T-helper 2 cell treated with Interferon-gamma antibody and Interleukin-4, amounts not matched to agents 5 μg/mL and 100 μg/mL, for 36 hours (primary cell): ENCODE measurements around the gene DYNAP.

Experiments used
- DNase-seq: peaks from one replicate; pipeline ENCODE4 v3.0.0; 2021; ENCODE audit warnings: low spot score
- H3K27ac Mint-ChIP-seq: one replicate; pipeline ENCODE4 v1.8.0; 2021; ENCODE audit warnings: mild to moderate bottlenecking, mixed read lengths
- H3K27me3 Mint-ChIP-seq: one replicate; pipeline ENCODE4 v1.8.0; 2021; ENCODE audit warnings: low read depth, mixed read lengths
- H3K36me3 Mint-ChIP-seq: one replicate; pipeline ENCODE4 v1.8.0; 2021; ENCODE audit warnings: low read depth, mixed read lengths
- H3K4me1 Mint-ChIP-seq: one replicate; pipeline ENCODE4 v1.8.0; 2021; ENCODE audit warnings: low read depth, mixed read lengths
- H3K4me3 Mint-ChIP-seq: one replicate; pipeline ENCODE4 v1.8.0; 2022; ENCODE audit warnings: mild to moderate bottlenecking, moderate library complexity, mixed read lengths
- H3K9me3 Mint-ChIP-seq: one replicate; pipeline ENCODE4 v1.8.0; 2021; ENCODE audit warnings: mixed read lengths

The DYNAP gene

GRCh38 chr18:54590945-54591344, at the start of gene DYNAP:
Gene DYNAP, plus strand, starts transcription at chr18:54591245. Its CDS starts 38 bp downstream, at chr18:54591283.
- DNase-seq = no peak
- no peaks in the 10 kb centered on the region for H3K36me3 Mint-ChIP-seq
- no peak within 1 kb of the TSS for H3K27ac Mint-ChIP-seq
- H3K4me1 Mint-ChIP-seq = no peaks in the 10 kb centered on the region
- no peaks in the 10 kb centered on the region for H3K9me3 Mint-ChIP-seq
- peaks cover 7% of the 10 kb centered on the region for H3K27me3 Mint-ChIP-seq
- no peak within 1 kb of the TSS for H3K4me3 Mint-ChIP-seq

- H3K4me3 Mint-ChIP-seq = no peak overlapping the region
- no peaks in the 10 kb centered on the region for H3K4me1 Mint-ChIP-seq
- no peaks in the 10 kb centered on the region for H3K36me3 Mint-ChIP-seq
- DNase-seq = no peak
- no peaks in the 10 kb centered on the region for H3K27me3 Mint-ChIP-seq
- peaks cover 4% of the 10 kb centered on the region for H3K9me3 Mint-ChIP-seq
- H3K27ac Mint-ChIP-seq = no peak overlapping the region
Measured at GRCh38 chr18:54551590-54551989, 39.5 kb upstream of the DYNAP start.

GRCh38 chr18:54555286-54555685, 35.8 kb upstream of the DYNAP start:
- H3K27ac Mint-ChIP-seq = no peak overlapping the region
- H3K4me1 Mint-ChIP-seq = no peaks in the 10 kb centered on the region
- H3K27me3 Mint-ChIP-seq = no peaks in the 10 kb centered on the region
- peaks cover 4% of the 10 kb centered on the region for H3K9me3 Mint-ChIP-seq
- H3K36me3 Mint-ChIP-seq = no peaks in the 10 kb centered on the region
- no peak for DNase-seq
- no peak overlapping the region for H3K4me3 Mint-ChIP-seq

- Mint-ChIP-seq H3K4me1 (no peaks in the 10 kb centered on the region), H3K4me3 (no peak overlapping the region), H3K27me3 (no peaks in the 10 kb centered on the region)
Measured at GRCh38 chr18:54555996-54556395, 35.0 kb upstream of the DYNAP start.

GRCh38 chr18:54557958-54558357, 33.1 kb upstream of the DYNAP start:
- no peaks in the 10 kb centered on the region for H3K9me3 Mint-ChIP-seq
- H3K4me1 Mint-ChIP-seq = no peaks in the 10 kb centered on the region
- no peaks in the 10 kb centered on the region for H3K36me3 Mint-ChIP-seq
- no peaks in the 10 kb centered on the region for H3K27me3 Mint-ChIP-seq
- no peak for DNase-seq
- H3K27ac Mint-ChIP-seq = no peak overlapping the region
- H3K4me3 Mint-ChIP-seq = no peak overlapping the region

More at GRCh38 chr18:54555996-54556395, 35.0 kb upstream of the DYNAP start:
- H3K9me3 Mint-ChIP-seq = peaks cover 4% of the 10 kb centered on the region
- no peak for DNase-seq
- no peak overlapping the region for H3K27ac Mint-ChIP-seq
- no peaks in the 10 kb centered on the region for H3K36me3 Mint-ChIP-seq

GRCh38 chr18:54558609-54559585, 32.1 kb upstream of the DYNAP start:
- Mint-ChIP-seq H3K4me3 (no peak overlapping the region), H3K4me1 (no peaks in the 10 kb centered on the region), H3K27me3 (no peaks in the 10 kb centered on the region), H3K27ac (no peak overlapping the region), H3K9me3 (no peaks in the 10 kb centered on the region), H3K36me3 (no peaks in the 10 kb centered on the region)
- no peak for DNase-seq

- no peak overlapping the region for H3K4me3 Mint-ChIP-seq
- H3K36me3 Mint-ChIP-seq = no peaks in the 10 kb centered on the region
- no peak overlapping the region for H3K27ac Mint-ChIP-seq
- no peaks in the 10 kb centered on the region for H3K27me3 Mint-ChIP-seq
- no peaks in the 10 kb centered on the region for H3K4me1 Mint-ChIP-seq
- H3K9me3 Mint-ChIP-seq = no peaks in the 10 kb centered on the region
- no peak for DNase-seq
Measured at GRCh38 chr18:54561706-54562267, 29.3 kb upstream of the DYNAP start.

GRCh38 chr18:54580202-54580729, 10.8 kb upstream of the DYNAP start:
- Mint-ChIP-seq H3K27ac (no peak overlapping the region), H3K27me3 (no peaks in the 10 kb centered on the region), H3K36me3 (no peaks in the 10 kb centered on the region), H3K4me1 (no peaks in the 10 kb centered on the region), H3K4me3 (no peak overlapping the region), H3K9me3 (no peaks in the 10 kb centered on the region)
- no peak for DNase-seq

GRCh38 chr18:54584065-54584464, 7.0 kb upstream of the DYNAP start:
- H3K27ac Mint-ChIP-seq = no peak overlapping the region
- H3K4me1 Mint-ChIP-seq = no peaks in the 10 kb centered on the region
- DNase-seq = no peak
- H3K4me3 Mint-ChIP-seq = no peak overlapping the region
- no peaks in the 10 kb centered on the region for H3K36me3 Mint-ChIP-seq
- H3K9me3 Mint-ChIP-seq = no peaks in the 10 kb centered on the region
- H3K27me3 Mint-ChIP-seq = no peaks in the 10 kb centered on the region

- H3K4me3 Mint-ChIP-seq = no peak overlapping the region
Measured at GRCh38 chr18:54585743-54586142, 5.3 kb upstream of the DYNAP start.

GRCh38 chr18:54604211-54604610, 13.2 kb downstream of the DYNAP start:
- H3K27ac Mint-ChIP-seq = no peak overlapping the region
- H3K4me1 Mint-ChIP-seq = peaks cover 4% of the 10 kb centered on the region

More at GRCh38 chr18:54585743-54586142, 5.3 kb upstream of the DYNAP start:
- Mint-ChIP-seq H3K27me3 (peaks cover 4% of the 10 kb centered on the region), H3K4me1 (no peaks in the 10 kb centered on the region), H3K27ac (no peak overlapping the region), H3K9me3 (no peaks in the 10 kb centered on the region), H3K36me3 (no peaks in the 10 kb centered on the region)
- no peak for DNase-seq

GRCh38 chr18:54606835-54607212, 15.8 kb downstream of the DYNAP start:
- DNase-seq = no peak
- Mint-ChIP-seq H3K4me1 (peaks cover 4% of the 10 kb centered on the region), H3K27ac (no peak overlapping the region), H3K4me3 (no peak overlapping the region), H3K36me3 (no peaks in the 10 kb centered on the region), H3K9me3 (no peaks in the 10 kb centered on the region), H3K27me3 (no peaks in the 10 kb centered on the region)

More at GRCh38 chr18:54604211-54604610, 13.2 kb downstream of the DYNAP start:
- no peak for DNase-seq
- H3K4me3 Mint-ChIP-seq = no peak overlapping the region
- H3K36me3 Mint-ChIP-seq = no peaks in the 10 kb centered on the region
- no peaks in the 10 kb centered on the region for H3K9me3 Mint-ChIP-seq
- H3K27me3 Mint-ChIP-seq = no peaks in the 10 kb centered on the region

GRCh38 chr18:54607213-54608027, 16.4 kb downstream of the DYNAP start:
- Mint-ChIP-seq H3K4me1 (peaks cover 4% of the 10 kb centered on the region), H3K9me3 (no peaks in the 10 kb centered on the region), H3K27me3 (no peaks in the 10 kb centered on the region), H3K36me3 (no peaks in the 10 kb centered on the region), H3K27ac (no peak overlapping the region), H3K4me3 (no peak overlapping the region)
- no peak for DNase-seq
